IPS-18c (cell line): ENCODE results near the gene PRRC2C.
"Not testable (repeated sequence)": the region's sequence is repeated elsewhere in the genome, so short reads cannot be mapped to it uniquely, and the experiment has no call there.

Source experiments
- H3K4me3 ChIP-seq: 2 replicates; pipeline ENCODE4 v1.7.0; 2013; ENCODE audit warnings: low read depth, mild to moderate bottlenecking, low read length, moderate library complexity; ENCODE audit not compliant: insufficient read depth
- H3K9me3 ChIP-seq: one replicate; pipeline ENCODE4 v1.6.1; 2013; ENCODE audit warnings: mild to moderate bottlenecking, low read length, moderate library complexity; ENCODE audit not compliant: control insufficient read depth, insufficient read depth

PRRC2C gene

GRCh38 chr1:171485375-171486047, at the start of gene PRRC2C:
Gene PRRC2C (plus strand): TSS chr1:171485530. CDS start chr1:171512089, 26,559 bp downstream.
- Histone ChIP-seq H3K4me3 (peak within 1 kb of the TSS; percentile 70), H3K9me3 (no peaks in the 10 kb centered on the region)

GRCh38 chr1:171438441-171438840, 46.9 kb upstream of the PRRC2C start:
- Histone ChIP-seq H3K4me3 (no peak overlapping the region), H3K9me3 (no peaks in the 10 kb centered on the region)

GRCh38 chr1:171440201-171440600, 45.1 kb upstream of the PRRC2C start:
- H3K9me3 ChIP-seq, H3K4me3 ChIP-seq: not testable (repeated sequence)

- H3K4me3 ChIP-seq, H3K9me3 ChIP-seq: not testable (repeated sequence)
Observed at GRCh38 chr1:171441278-171441895, 43.9 kb upstream of the PRRC2C start.

- H3K9me3 ChIP-seq: no peaks in the 10 kb centered on the region
- no peak overlapping the region for H3K4me3 ChIP-seq
Observed at GRCh38 chr1:171446386-171446785, 38.9 kb upstream of the PRRC2C start.

- no peak overlapping the region for H3K4me3 ChIP-seq
- H3K9me3 ChIP-seq: no peaks in the 10 kb centered on the region
Observed at GRCh38 chr1:171455967-171456366, 29.4 kb upstream of the PRRC2C start.

GRCh38 chr1:171457412-171457811, 27.9 kb upstream of the PRRC2C start:
- no peaks in the 10 kb centered on the region for H3K9me3 ChIP-seq
- no peak overlapping the region for H3K4me3 ChIP-seq

- Histone ChIP-seq H3K9me3 (no peaks in the 10 kb centered on the region), H3K4me3 (no peak overlapping the region)
Observed at GRCh38 chr1:171460018-171460620, 25.2 kb upstream of the PRRC2C start.

- H3K4me3 ChIP-seq: no peak overlapping the region
- H3K9me3 ChIP-seq: no peaks in the 10 kb centered on the region
Observed at GRCh38 chr1:171467626-171468025, 17.7 kb upstream of the PRRC2C start.

GRCh38 chr1:171468120-171468750, 17.1 kb upstream of the PRRC2C start:
- no peak overlapping the region for H3K4me3 ChIP-seq
- H3K9me3 ChIP-seq: no peaks in the 10 kb centered on the region

GRCh38 chr1:171470726-171471125, 14.6 kb upstream of the PRRC2C start:
- no peaks in the 10 kb centered on the region for H3K9me3 ChIP-seq
- no peak overlapping the region for H3K4me3 ChIP-seq

- H3K4me3 ChIP-seq: no peak overlapping the region
- H3K9me3 ChIP-seq: no peaks in the 10 kb centered on the region
Observed at GRCh38 chr1:171472183-171472647, 13.1 kb upstream of the PRRC2C start.

GRCh38 chr1:171476829-171477228, 8.5 kb upstream of the PRRC2C start:
- no peaks in the 10 kb centered on the region for H3K9me3 ChIP-seq
- H3K4me3 ChIP-seq: no peak overlapping the region

GRCh38 chr1:171477804-171478203, 7.5 kb upstream of the PRRC2C start:
- Histone ChIP-seq H3K9me3 (no peaks in the 10 kb centered on the region), H3K4me3 (no peak overlapping the region)

GRCh38 chr1:171480035-171480434, 5.3 kb upstream of the PRRC2C start:
- Histone ChIP-seq H3K9me3 (no peaks in the 10 kb centered on the region), H3K4me3 (no peak overlapping the region)

GRCh38 chr1:171484760-171485374, 463 bp upstream of the PRRC2C start:
- no peaks in the 10 kb centered on the region for H3K9me3 ChIP-seq

GRCh38 chr1:171486048-171486519, 754 bp downstream of the PRRC2C start:
- no peaks in the 10 kb centered on the region for H3K9me3 ChIP-seq

More at GRCh38 chr1:171484760-171485374, 463 bp upstream of the PRRC2C start:
- peak overlapping the region; percentile 25; the same call in 1 of the 2 replicates for H3K4me3 ChIP-seq

More at GRCh38 chr1:171486048-171486519, 754 bp downstream of the PRRC2C start:
- H3K4me3 ChIP-seq: peak overlapping the region; percentile 70
